ENCODE measurements around the gene KCNIP4.

DNA sequence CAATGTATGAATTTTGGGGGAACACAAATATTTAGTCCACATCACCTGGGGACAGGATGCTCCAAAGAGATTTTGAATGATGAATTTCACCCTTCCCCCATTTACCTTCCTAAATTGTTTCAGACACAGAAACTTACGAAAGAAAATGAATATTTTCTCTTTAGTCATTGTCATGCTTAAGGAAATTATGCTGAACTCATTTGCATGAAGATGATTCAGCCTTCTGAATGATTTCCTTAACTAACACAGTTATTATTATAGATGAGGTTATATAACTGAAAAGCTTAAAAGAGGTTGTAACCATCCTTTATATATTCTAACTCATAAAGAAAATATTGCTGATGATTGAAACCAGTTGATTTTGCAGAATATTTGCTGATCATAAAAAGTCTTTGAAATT, 61.1 kb downstream of the KCNIP4 start:
- TF ChIP-seq, protein P1, sequence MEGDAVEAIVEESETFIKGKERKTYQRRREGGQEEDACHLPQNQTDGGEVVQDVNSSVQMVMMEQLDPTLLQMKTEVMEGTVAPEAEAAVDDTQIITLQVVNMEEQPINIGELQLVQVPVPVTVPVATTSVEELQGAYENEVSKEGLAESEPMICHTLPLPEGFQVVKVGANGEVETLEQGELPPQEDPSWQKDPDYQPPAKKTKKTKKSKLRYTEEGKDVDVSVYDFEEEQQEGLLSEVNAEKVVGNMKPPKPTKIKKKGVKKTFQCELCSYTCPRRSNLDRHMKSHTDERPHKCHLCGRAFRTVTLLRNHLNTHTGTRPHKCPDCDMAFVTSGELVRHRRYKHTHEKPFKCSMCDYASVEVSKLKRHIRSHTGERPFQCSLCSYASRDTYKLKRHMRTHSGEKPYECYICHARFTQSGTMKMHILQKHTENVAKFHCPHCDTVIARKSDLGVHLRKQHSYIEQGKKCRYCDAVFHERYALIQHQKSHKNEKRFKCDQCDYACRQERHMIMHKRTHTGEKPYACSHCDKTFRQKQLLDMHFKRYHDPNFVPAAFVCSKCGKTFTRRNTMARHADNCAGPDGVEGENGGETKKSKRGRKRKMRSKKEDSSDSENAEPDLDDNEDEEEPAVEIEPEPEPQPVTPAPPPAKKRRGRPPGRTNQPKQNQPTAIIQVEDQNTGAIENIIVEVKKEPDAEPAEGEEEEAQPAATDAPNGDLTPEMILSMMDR (IDR thresholded peaks at IDR 0.05) = no peak
- TF ChIP-seq POLR2A (IDR thresholded peaks at IDR 0.05) = no peak
